Mesodermal cell (in vitro differentiated cells): ENCODE results near the gene COIL.

ENCODE experiments used
- H3K27ac ChIP-seq: 2 replicates; pipeline ENCODE4 v1.7.0; 2013; ENCODE audit warnings: mild to moderate bottlenecking, low read depth, low read length, moderate library complexity; ENCODE audit not compliant: severe bottlenecking
- H3K36me3 ChIP-seq: 2 replicates; pipeline ENCODE4 v1.7.1; 2013; ENCODE audit warnings: mild to moderate bottlenecking, low read length, moderate library complexity; ENCODE audit not compliant: control insufficient read depth, insufficient read depth
- H3K4me1 ChIP-seq: one replicate; pipeline ENCODE4 v1.7.1; 2013; ENCODE audit warnings: mild to moderate bottlenecking, low read length; ENCODE audit not compliant: insufficient read depth, control insufficient read depth, poor library complexity, severe bottlenecking
- H3K4me3 ChIP-seq: 2 replicates; pipeline ENCODE4 v1.7.0; 2013; ENCODE audit warnings: low read length, control low read depth, mild to moderate bottlenecking; ENCODE audit not compliant: insufficient read depth, poor library complexity, severe bottlenecking; ENCODE audit errors: extremely low read depth
- H3K9me3 ChIP-seq: 2 replicates; pipeline ENCODE4 v1.7.1; 2013; ENCODE audit warnings: mild to moderate bottlenecking, low read length, moderate library complexity; ENCODE audit not compliant: control insufficient read depth
- WGBS, 2 experiments: methylation state at CpG; one replicate each; pipeline ENCODE4 v1.1.5; 2013; ENCODE audit warnings: missing lambda C conversion rate in 2 of 2; ENCODE audit not compliant: insufficient coverage in 2 of 2; 5-methylcytosine and 5-hydroxymethylcytosine counted together

COIL gene

DNA sequence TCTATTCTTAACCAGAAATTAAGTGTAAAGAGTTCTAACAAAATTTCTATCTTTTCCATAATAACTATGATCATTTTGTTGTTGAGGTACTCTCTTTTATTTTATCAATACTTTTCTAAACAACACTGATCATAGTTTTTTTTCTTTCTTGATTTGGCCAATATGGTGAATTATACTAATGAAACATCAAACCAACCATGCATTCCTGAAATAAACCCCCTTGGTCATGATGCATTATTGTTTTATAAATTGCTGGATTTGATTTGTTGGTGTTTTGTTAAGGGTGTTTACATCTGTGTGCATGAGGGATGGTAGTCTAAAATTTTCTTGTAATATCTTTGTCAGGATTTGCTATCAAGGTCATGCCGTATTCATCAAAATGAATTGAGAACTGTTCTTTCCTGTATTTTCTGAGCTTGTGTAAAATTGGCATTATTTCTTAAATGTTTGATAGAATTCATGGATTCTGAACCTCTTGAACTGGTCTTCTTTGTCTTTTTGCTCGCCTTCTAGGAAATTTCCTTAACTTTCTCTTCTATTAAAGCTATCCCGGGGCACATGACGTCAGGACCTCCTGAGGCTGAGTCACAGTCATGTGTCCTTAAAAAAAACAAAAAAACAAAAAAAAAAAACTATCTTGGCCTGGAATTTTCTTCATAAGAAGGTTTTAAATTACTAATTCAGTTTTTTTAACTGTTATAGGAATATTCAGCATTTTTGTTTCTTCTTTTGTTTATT, 43.1 kb downstream of the COIL start:
- Histone ChIP-seq H3K4me3 (no peak overlapping the region), H3K9me3 (peaks cover 10% of the 10 kb centered on the region), H3K4me1 (peaks cover 10% of the 10 kb centered on the region), H3K27ac (no peak overlapping the region), H3K36me3 (no peaks in the 10 kb centered on the region)
- 92 to 100% methylated on average over 1 to 2 of the region's 4 CpGs for WGBS, 2 experiments

DNA sequence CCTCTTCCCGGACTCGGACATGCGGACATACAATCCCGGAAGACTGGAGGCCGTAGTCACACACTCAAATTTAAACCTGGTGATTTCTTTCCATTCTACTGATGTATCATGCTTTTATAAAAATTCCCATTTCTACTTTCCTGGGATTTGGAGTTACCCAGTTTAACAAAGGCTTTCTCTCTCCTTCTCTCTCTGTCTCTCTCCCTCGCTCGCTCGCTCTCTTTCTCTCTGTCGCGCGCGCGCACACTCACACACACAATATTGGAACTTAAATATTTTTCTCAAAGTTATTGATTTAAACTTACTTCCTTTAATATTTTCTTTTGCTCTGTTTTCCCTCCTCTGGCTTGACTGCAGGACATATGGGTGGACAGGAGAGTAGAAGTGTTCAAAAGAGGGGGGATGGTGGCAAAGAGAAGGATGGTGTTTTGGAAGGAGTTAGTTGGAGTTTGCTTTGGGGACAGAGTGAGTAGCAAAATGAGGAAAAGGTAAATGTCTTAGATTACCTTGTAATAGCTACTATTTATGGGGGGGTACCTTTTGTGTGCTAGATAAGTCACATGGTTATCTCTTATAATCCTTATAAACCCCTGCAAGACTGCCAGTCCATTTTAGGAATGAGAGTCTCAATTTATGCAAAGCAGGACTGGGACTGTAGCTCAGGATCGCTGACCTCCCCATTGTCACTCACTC, 46.1 kb downstream of the COIL start:
- Histone ChIP-seq H3K4me1 (peaks cover 10% of the 10 kb centered on the region), H3K9me3 (peaks cover 10% of the 10 kb centered on the region), H3K27ac (no peak overlapping the region), H3K4me3 (peak overlapping the region; percentile 57), H3K36me3 (no peaks in the 10 kb centered on the region)
- WGBS, 2 experiments, result 19 to 29% methylated on average over 6 to 9 of the region's 14 CpGs

DNA sequence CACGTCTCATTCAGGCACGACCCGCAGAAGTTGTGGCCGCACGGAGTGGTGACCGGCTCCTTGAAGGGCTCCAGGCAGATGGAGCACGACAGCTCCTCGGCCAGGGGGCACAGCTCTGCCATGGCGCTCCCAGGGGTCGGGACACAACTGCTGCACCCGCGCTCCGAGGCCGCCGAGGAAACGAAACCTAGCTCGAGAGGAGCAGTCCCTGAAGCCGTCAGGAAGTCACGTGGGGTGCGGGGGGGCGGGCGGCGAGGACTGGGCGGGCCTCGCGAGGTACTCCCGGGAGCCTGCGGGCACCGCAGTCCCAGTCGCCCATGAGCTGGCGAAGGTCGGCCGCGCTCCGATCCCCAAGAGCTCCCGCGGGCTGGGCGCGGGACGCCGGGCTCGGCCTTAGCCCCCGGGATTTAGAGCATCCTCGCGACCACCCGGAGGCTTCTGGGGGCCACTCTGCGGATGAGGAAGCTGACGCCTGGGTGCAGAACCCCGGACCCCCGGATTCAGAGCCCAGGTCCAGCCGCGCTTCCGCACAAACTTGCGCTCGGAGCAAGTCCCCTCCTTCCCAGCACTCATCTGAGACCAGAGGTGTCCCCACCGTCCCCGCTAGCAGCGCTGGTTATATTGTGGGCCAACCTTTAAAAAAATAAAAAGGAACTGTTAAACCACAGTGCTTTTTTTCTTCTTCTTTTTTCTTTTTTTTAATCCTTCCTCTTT, 46.8 kb downstream of the COIL start, which contains the start of gene TRIM25:
Gene TRIM25 (minus strand): TSS at position 183 of the 714 bp plus-strand sequence. CDS start 61 bp downstream, at position 122.
- H3K36me3 ChIP-seq, result no peaks in the 10 kb centered on the region
- peak within 1 kb of the TSS; percentile 57 for H3K4me3 ChIP-seq
- H3K4me1 ChIP-seq, result peaks cover 10% of the 10 kb centered on the region
- WGBS, 2 experiments, result 0 to 1% methylated on average over 48 to 56 of the region's 58 CpGs
- H3K27ac ChIP-seq, result no peak within 1 kb of the TSS
- H3K9me3 ChIP-seq, result peaks cover 10% of the 10 kb centered on the region

DNA sequence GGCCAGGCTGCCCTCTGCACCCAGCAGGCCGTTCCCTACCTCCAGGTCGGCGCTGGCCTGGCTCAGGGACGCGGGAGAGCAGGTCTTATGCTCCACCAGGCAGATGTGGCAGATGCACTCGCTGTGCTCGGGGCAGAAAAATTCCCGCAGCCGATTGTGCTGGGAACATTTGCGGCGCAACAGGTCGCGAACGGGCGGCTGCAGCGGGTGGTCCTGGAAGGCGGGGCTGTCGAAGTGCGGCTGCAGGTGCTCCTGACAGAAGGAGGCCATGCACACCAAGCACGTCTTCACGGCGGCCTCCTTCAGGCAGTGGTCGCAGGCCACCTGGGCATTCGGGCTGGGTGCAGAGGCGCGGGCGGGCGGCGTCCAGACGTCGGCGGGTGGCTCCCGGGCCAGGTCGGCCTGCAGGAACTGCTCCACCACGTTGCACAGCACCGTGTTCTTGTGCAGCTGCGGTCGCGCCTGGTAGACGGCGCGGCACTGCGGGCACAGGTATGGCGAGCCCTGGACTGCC, 47.4 kb downstream of the COIL start:
- H3K36me3 ChIP-seq, result no peaks in the 10 kb centered on the region
- peak overlapping the region; percentile 57 for H3K4me3 ChIP-seq
- H3K9me3 ChIP-seq, result peaks cover 10% of the 10 kb centered on the region
- peaks cover 10% of the 10 kb centered on the region for H3K4me1 ChIP-seq
- H3K27ac ChIP-seq, result no peak overlapping the region
- WGBS, 2 experiments, result 7 to 8% methylated on average over 35 to 44 of the region's 44 CpGs

DNA sequence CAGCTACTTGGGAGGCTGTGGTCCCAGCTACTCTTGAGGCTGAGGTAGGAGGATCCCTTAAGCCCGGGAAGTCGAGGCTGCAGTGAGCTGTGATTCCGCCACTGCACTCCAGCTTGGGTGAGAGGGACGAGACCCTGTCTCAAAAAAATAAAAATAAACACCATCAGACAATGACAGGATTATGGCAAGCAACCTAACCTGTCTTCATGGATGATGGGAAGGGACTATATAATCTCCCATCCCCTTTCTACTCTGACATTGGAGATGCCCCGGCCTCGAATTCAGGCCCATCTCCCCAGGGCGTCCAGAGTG, 47.9 kb downstream of the COIL start:
- 47 to 48% methylated on average over 3 of the region's 7 CpGs for WGBS, 2 experiments
- Histone ChIP-seq H3K36me3 (peaks cover under 1% of the 10 kb centered on the region), H3K4me3 (peak overlapping the region; percentile 57), H3K27ac (no peak overlapping the region), H3K9me3 (peaks cover 10% of the 10 kb centered on the region), H3K4me1 (peaks cover 10% of the 10 kb centered on the region)

DNA sequence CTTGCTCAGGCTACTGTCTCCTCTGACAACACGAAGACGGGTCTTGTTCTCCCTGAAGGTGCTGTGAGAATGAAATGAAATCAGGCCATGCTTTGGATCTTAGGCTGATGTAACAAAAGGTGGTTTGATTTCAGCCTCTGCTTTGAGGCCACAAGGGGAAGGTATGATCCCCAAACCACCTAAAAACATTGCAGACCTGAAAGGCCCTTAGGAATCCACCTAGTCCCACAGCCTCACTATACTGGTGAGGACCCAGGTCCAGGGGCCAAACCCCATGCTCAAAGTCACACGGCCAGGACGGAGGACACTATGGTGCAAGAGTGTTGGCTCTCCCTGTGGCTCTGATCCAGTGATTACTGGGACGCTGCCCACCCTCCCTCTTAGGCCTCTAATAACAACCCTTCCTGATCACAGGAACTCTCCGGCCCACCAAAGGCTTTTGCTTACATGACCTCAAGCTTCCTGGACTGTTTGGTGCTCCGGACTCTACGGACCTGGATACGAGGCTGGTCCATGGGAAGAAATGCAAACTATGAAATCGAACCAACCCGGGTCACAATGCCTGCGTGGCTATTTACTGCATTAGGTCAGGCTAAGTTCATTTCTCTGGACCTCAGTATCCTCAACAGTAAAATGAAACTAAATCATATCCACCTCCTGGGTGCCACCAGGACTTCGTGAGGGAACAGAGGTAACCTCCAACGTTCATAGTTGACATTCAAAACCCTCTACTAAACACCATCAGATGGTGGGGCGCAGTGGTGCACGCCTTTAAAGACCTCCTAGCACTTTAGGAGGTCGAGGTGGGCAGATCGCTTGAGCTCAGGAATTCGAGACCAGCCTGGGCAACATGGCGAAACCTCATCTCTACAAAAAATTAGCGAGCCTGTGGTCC, 48.5 kb downstream of the COIL start:
- 91 to 95% methylated on average over 17 to 18 of the region's 21 CpGs for WGBS, 2 experiments
- no peak overlapping the region for H3K27ac ChIP-seq
- peaks cover 10% of the 10 kb centered on the region for H3K4me1 ChIP-seq
- peak overlapping the region; percentile 57 for H3K4me3 ChIP-seq
- peaks cover 6% of the 10 kb centered on the region for H3K36me3 ChIP-seq
- H3K9me3 ChIP-seq, result peaks cover 3% of the 10 kb centered on the region

DNA sequence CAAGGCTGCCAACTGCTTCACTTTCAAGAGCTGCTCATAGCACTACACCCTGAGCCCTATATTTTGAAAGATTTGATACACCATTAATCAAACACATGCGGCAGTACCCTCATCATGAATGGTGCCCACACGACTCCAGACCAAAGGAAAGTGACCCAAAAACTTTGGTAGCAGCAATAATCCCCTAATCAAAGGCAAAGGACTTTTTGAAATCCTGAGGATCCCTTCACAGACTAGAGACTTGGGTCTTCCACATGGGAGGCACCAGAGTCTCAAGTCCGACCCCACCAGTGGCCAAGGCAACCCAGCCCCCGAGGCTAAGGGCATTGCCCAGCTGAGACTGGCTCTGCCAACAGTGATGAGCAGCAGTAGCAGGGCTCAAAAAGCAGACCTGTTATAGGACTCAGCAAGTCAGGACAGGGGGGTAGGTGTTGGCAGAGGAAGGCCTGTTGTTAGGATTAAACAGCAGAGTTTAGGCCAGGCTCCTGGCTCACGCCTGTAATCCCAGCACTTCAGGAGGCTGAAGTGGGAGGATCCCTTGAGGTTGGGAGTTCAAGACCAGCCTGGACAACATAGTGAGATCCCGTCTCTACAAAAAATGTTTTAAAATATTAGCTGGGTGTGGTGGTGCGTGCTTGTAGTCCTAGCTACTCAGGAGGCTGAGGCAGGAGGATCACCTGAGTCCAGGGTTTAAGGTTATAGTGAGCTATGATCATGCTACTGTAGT, 50.2 kb downstream of the COIL start:
- no peak overlapping the region for H3K27ac ChIP-seq
- H3K4me3 ChIP-seq, result no peak overlapping the region
- H3K9me3 ChIP-seq, result no peaks in the 10 kb centered on the region
- 69 to 78% methylated on average over 4 to 5 of the region's 7 CpGs for WGBS, 2 experiments
- H3K4me1 ChIP-seq, result peaks cover 10% of the 10 kb centered on the region
- peaks cover 15% of the 10 kb centered on the region for H3K36me3 ChIP-seq

DNA sequence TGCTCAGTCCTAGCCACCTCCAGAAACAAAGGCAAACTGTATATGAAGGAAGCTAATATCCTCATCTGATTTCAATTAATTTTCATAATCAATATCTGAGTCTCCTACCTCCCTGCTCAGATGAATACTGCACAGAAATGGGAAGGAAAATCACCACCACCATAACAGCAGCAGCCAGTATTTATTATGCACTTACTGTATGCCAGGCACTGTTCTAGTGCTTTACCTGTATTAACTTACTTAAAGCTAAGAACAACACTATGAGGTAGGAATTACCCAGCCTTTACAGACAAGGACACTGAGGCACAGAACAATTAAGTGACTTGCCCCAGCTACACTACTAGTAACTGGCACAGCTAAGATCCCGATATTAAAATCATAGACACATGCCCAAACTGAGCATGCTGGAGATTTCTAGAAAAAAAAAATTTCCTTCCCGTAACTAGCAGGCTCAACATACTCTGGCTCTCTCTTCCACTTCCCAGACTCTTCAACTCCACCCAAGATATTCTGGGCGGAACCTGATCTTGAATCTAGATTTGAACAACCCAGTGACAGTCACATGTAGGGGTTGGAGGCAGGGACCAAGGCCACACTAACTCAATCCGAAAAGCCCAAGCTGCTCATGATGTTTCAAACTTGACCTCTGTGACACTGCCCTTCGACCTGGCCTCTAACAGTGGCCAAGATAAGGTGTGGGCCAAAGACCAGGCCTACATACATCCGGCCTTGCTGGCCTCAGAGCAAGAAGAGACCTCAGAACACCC, 50.9 kb downstream of the COIL start:
- peaks cover 3% of the 10 kb centered on the region for H3K4me1 ChIP-seq
- 93 to 95% methylated on average over 3 to 6 of the region's 6 CpGs for WGBS, 2 experiments
- H3K9me3 ChIP-seq, result no peaks in the 10 kb centered on the region
- H3K36me3 ChIP-seq, result peaks cover 15% of the 10 kb centered on the region
- no peak overlapping the region for H3K4me3 ChIP-seq
- no peak overlapping the region for H3K27ac ChIP-seq

DNA sequence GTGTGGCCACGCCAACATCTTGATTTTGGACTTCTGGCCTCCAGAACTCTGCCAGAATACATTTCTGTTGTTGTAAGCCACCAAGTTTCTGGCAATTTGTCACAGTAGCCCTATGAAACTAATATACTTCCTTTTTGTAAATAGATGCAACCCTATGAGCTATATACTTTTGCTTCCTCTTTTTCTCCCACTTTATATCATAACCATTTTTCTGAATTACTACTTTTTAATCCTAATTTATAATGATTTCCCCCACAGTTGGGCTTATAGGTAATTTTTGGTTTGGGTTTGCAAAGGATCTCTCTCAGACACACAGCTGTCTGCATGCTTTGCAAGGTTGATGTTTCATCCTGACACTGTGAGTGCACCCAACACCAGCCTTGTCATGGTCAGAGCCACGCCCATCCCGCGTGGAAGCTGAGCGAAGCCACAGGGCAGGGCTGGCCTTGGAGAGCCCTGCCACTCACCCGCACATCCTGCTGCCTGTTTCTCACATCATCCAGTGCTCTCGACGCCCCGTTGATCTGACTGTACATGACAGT, 52.8 kb downstream of the COIL start:
- 86 to 88% methylated on average over 8 to 9 of the region's 9 CpGs for WGBS, 2 experiments
- Histone ChIP-seq H3K27ac (no peak overlapping the region), H3K4me3 (no peak overlapping the region), H3K4me1 (no peaks in the 10 kb centered on the region), H3K36me3 (peaks cover 29% of the 10 kb centered on the region), H3K9me3 (peaks cover 8% of the 10 kb centered on the region)
